ENCODE data around the gene ZNF3.

ZNF3 gene

GRCh38 chr7:100118388-100119071 is 37.0 kb upstream of the ZNF3 start:
- TF ChIP-seq CTCF (IDR thresholded peaks at IDR 0.05; ENCODE audit: extremely low read depth, missing control alignments), result no peak
- DNase-seq (ENCODE audit: low spot score), result no peak

GRCh38 chr7:100115026-100115425 is 33.5 kb upstream of the ZNF3 start:
- DNase-seq (ENCODE audit: low spot score), result no peak
- no peak for TF ChIP-seq CTCF (IDR thresholded peaks at IDR 0.05; ENCODE audit: extremely low read depth, missing control alignments)

GRCh38 chr7:100111914-100112313 is 30.4 kb upstream of the ZNF3 start:
- no peak for TF ChIP-seq CTCF (IDR thresholded peaks at IDR 0.05; ENCODE audit: extremely low read depth, missing control alignments)
- no peak for DNase-seq (ENCODE audit: low spot score)

- no peak for TF ChIP-seq CTCF (IDR thresholded peaks at IDR 0.05; ENCODE audit: extremely low read depth, missing control alignments)
- no peak for DNase-seq (ENCODE audit: low spot score)
Observed at GRCh38 chr7:100111156-100111555, 29.6 kb upstream of the ZNF3 start.

GRCh38 chr7:100109521-100110163 is 28.1 kb upstream of the ZNF3 start:
- no peak for TF ChIP-seq CTCF (IDR thresholded peaks at IDR 0.05; ENCODE audit: extremely low read depth, missing control alignments)
- no peak for DNase-seq (ENCODE audit: low spot score)

GRCh38 chr7:100107890-100108289 is 26.4 kb upstream of the ZNF3 start:
- TF ChIP-seq CTCF (IDR thresholded peaks at IDR 0.05; ENCODE audit: extremely low read depth, missing control alignments), result no peak

GRCh38 chr7:100107125-100107737 is 25.7 kb upstream of the ZNF3 start:
- no peak for TF ChIP-seq CTCF (IDR thresholded peaks at IDR 0.05; ENCODE audit: extremely low read depth, missing control alignments)
- DNase-seq (ENCODE audit: low spot score), result no peak

More at GRCh38 chr7:100107890-100108289, 26.4 kb upstream of the ZNF3 start:
- DNase-seq (ENCODE audit: low spot score), result no peak

Data from GM20000 (cell line).